Choroid plexus epithelial cell (primary cell): ENCODE data around the gene PTCH2.
"Not testable (repeated sequence)": the region's sequence is repeated elsewhere in the genome, so short reads cannot be mapped to it uniquely, and the experiment has no call there.

Experiments used
- DNase-seq: peaks from one replicate; pipeline ENCODE4 v3.0.0-alpha.2; 2010; ENCODE audit warnings: low read depth
- H3K4me3 ChIP-seq: 2 replicates; pipeline ENCODE4 v1.5.1; 2011; ENCODE audit warnings: low read depth, mild to moderate bottlenecking, control low read depth, low read length, moderate library complexity
- CTCF ChIP-seq: conservative IDR thresholded peaks from 2 replicates; pipeline ENCODE4 v1.5.1; 2011; ENCODE audit warnings: low read depth, mild to moderate bottlenecking, control low read depth, inconsistent platforms, low read length, moderate library complexity

The PTCH2 gene

GRCh38 chr1:44817771-44818495 lies 25.1 kb downstream of the PTCH2 start:
- no peak for DNase-seq
- TF ChIP-seq CTCF: no peak
- H3K4me3 ChIP-seq: no peak overlapping the region

GRCh38 chr1:44817307-44817706 lies 25.7 kb downstream of the PTCH2 start:
- no peak for TF ChIP-seq CTCF
- no peak for DNase-seq
- H3K4me3 ChIP-seq: no peak overlapping the region

- not testable (repeated sequence) for DNase-seq, H3K4me3 ChIP-seq
Observed at GRCh38 chr1:44815926-44816325, 27.1 kb downstream of the PTCH2 start.

GRCh38 chr1:44812822-44813543 lies 30.1 kb downstream of the PTCH2 start:
- H3K4me3 ChIP-seq: peak overlapping the region; percentile 42
- DNase-seq: peak; percentile 37
- no peak for TF ChIP-seq CTCF

- no peak overlapping the region for H3K4me3 ChIP-seq
- TF ChIP-seq CTCF: peak; percentile 5
- no peak for DNase-seq
Observed at GRCh38 chr1:44811234-44811633, 31.8 kb downstream of the PTCH2 start.

- H3K4me3 ChIP-seq, DNase-seq: not testable (repeated sequence)
Observed at GRCh38 chr1:44810762-44811105, 32.3 kb downstream of the PTCH2 start.

- peak; percentile 64 for DNase-seq
- peak overlapping the region; percentile 53 for H3K4me3 ChIP-seq
- no peak for TF ChIP-seq CTCF
Observed at GRCh38 chr1:44810101-44810761, 32.8 kb downstream of the PTCH2 start.
